GM23338 (cell line): ENCODE results near the gene CYTH3. TPM values are rescaled to one million over a fixed set of nuclear protein-coding genes. Genes with fewer than 3 reads are reported as not detected.

Experiments used
- ATAC-seq: fragments of 200-7000 bp; cut with Tn5 transposase; 3 replicates; pipeline ENCODE4 v1.9.1; 2020
- DNase-seq: peaks from one replicate; pipeline ENCODE4 v3.0.0-alpha.2; 2015; ENCODE audit warnings: low spot score
- H2AFZ ChIP-seq: fragments of 200-600 bp; sonication (generic); 2 replicates; pipeline ENCODE4 v1.8.0; 2016; ENCODE audit warnings: antibody characterized with exemption, mild to moderate bottlenecking, moderate library complexity
- H3F3A ChIP-seq: fragments of 200-600 bp; sonication (generic); replicated peaks from 2 replicates; pipeline ENCODE4 v1.8.0; 2017; ENCODE audit warnings: antibody characterized with exemption, mixed run types, low read depth
- H3K27ac ChIP-seq: fragments of 200-600 bp; sonication (generic); 2 replicates; pipeline ENCODE4 v1.6.1; 2016; ENCODE audit warnings: low read depth
- H3K27me3 ChIP-seq: fragments of 200-600 bp; sonication (generic); 2 replicates; pipeline ENCODE4 v1.8.0; 2016; ENCODE audit warnings: mild to moderate bottlenecking, mixed run types, moderate library complexity; ENCODE audit not compliant: insufficient read depth
- H3K36me3 ChIP-seq: fragments of 200-600 bp; sonication (generic); 2 replicates; pipeline ENCODE4 v1.8.0; 2016; ENCODE audit warnings: mild to moderate bottlenecking; ENCODE audit not compliant: insufficient read depth
- H3K4me1 ChIP-seq: fragments of 200-600 bp; sonication (generic); 2 replicates; pipeline ENCODE4 v1.8.0; 2016; ENCODE audit warnings: mild to moderate bottlenecking, moderate library complexity; ENCODE audit not compliant: insufficient read depth
- H3K4me2 ChIP-seq: fragments of 200-600 bp; sonication (generic); 2 replicates; pipeline ENCODE4 v1.7.1; 2017; ENCODE audit warnings: mixed run types
- H3K4me3 ChIP-seq: fragments of 200-600 bp; sonication (generic); 2 replicates; pipeline ENCODE4 v1.6.1; 2016; ENCODE audit warnings: mixed run types
- H3K79me2 ChIP-seq: fragments of 200-600 bp; sonication (generic); replicated peaks from 2 replicates; pipeline ENCODE4 v1.8.0; 2017; ENCODE audit warnings: mild to moderate bottlenecking; ENCODE audit not compliant: insufficient read depth
- H3K9me2 ChIP-seq: fragments of 200-600 bp; sonication (generic); 2 replicates; pipeline ENCODE4 v1.8.0; 2017; ENCODE audit not compliant: insufficient read depth
- H4K20me1 ChIP-seq: fragments of 200-600 bp; sonication (generic); replicated peaks from 2 replicates; pipeline ENCODE4 v1.8.0; 2017; ENCODE audit warnings: mild to moderate bottlenecking; ENCODE audit not compliant: insufficient read depth
- H3K27ac Mint-ChIP-seq: 2 replicates; pipeline ENCODE4 v1.8.0; 2020; ENCODE audit warnings: inconsistent platforms, mild to moderate bottlenecking, moderate library complexity, mixed read lengths
- H3K27me3 Mint-ChIP-seq: 3 replicates; pipeline ENCODE4 v1.8.0; 2022; ENCODE audit warnings: low read depth, mild to moderate bottlenecking, moderate library complexity, mixed read lengths, inconsistent platforms; ENCODE audit not compliant: insufficient read depth, poor library complexity
- H3K36me3 Mint-ChIP-seq: 3 replicates; pipeline ENCODE4 v1.8.0; 2021; ENCODE audit warnings: low read depth, mild to moderate bottlenecking, inconsistent platforms, moderate library complexity, mixed read lengths
- H3K4me1 Mint-ChIP-seq: 3 replicates; pipeline ENCODE4 v1.8.0; 2020; ENCODE audit warnings: mild to moderate bottlenecking, inconsistent platforms, mixed read lengths
- H3K4me3 Mint-ChIP-seq: 3 replicates; pipeline ENCODE4 v1.8.0; 2021; ENCODE audit warnings: moderate library complexity, mild to moderate bottlenecking, inconsistent platforms, mixed read lengths
- H3K9me3 Mint-ChIP-seq: 3 replicates; pipeline ENCODE4 v1.8.0; 2020; ENCODE audit warnings: moderate library complexity, mild to moderate bottlenecking, inconsistent platforms, mixed read lengths
- EZH2 ChIP-seq: fragments of 200-600 bp; sonication (generic); IDR thresholded peaks from one replicate; pipeline ENCODE4 v1.8.0; 2017; ENCODE audit warnings: antibody characterized with exemption, mild to moderate bottlenecking, low read depth; ENCODE audit not compliant: unreplicated experiment
- JUNB ChIP-seq: IDR thresholded peaks from one replicate; pipeline ENCODE4 v1.6.1; 2016; ENCODE audit warnings: antibody characterized with exemption; ENCODE audit not compliant: unreplicated experiment
- ZNF462 ChIP-seq: fragments of 250-450 bp; sonication (Bioruptor Pico); IDR thresholded peaks from 2 replicates; pipeline ENCODE4 v1.5.0; 2020; ENCODE audit warnings: mild to moderate bottlenecking, moderate library complexity
- polyA plus RNA-seq: library from polyadenylated mRNA; unstranded; fragments of >200 nt; fragmentation: Nextera tagmentation; extraction: Ambion mirVana; gene quantifications from 2 replicates; pipeline ENCODE4 v1.2.1, GENCODE V29; 2016
- total RNA-seq: library from RNA; depleted of rRNA; stranded (reverse); fragments of >200 nt; shearing (Covaris generic); gene quantifications from 2 replicates; pipeline ENCODE4 v1.2.3, GENCODE V29; 2014

Gene CYTH3
- total and polyA plus RNA-seq, 2 experiments from 2014 or later, result 4.6 to 15.3 TPM

DNA sequence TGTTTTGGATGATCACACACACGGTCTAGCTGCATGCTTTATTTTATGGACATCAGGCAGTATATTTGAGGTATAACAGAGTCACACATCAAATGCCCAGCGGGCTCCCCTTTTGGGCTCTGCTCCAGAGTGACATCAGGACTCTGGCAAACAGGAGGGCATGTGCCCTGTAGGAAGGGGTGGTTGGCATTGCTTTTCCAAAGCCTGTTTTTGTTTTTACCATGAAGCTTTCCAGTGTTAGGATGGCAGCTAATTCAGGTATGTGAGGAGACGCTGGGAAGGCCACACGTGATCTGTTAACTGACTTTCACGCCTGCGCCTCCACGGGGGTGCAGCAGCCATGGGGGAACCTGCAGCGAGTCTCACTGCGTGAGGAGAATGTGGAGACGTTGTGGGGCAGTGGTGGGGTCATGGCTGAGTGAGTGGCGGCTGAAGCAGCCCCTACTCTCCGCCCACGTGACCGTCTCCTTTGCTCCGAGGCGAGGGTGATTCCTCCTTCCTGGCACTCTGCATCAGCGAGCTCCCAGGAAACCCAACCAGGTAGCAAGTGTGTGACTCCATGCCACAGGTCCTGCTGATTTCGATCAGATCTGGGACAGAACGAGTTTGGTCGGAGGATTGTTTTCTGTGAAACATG is 123.6 kb downstream of the CYTH3 start:
- Mint-ChIP-seq H3K4me3 (no peak overlapping the region), H3K4me1 (no peaks in the 10 kb centered on the region), H3K27ac (no peak overlapping the region), H3K36me3 (peaks cover 88% of the 10 kb centered on the region), H3K27me3 (peaks cover 7% of the 10 kb centered on the region), H3K9me3 (no peaks in the 10 kb centered on the region)
- H3K4me3 ChIP-seq, result no peak overlapping the region
- DNase-seq (no peak), ATAC-seq (no peak)
- H3K27ac ChIP-seq, result no peak overlapping the region
- H4K20me1 ChIP-seq, result no peaks in the 10 kb centered on the region; the same call in none of the 2 replicates
- no peak overlapping the region for H3K4me2 ChIP-seq
- no peaks in the 10 kb centered on the region for H3K79me2 ChIP-seq
- H3K36me3 ChIP-seq, result peaks cover 50% of the 10 kb centered on the region
- H3F3A ChIP-seq, result no peaks in the 10 kb centered on the region
- no peak overlapping the region for H2AFZ ChIP-seq
- H3K9me2 ChIP-seq, result no peaks in the 10 kb centered on the region
- H3K4me1 ChIP-seq, result no peaks in the 10 kb centered on the region
- no peaks in the 10 kb centered on the region for H3K27me3 ChIP-seq
- no peak for TF ChIP-seq EZH2
- TF ChIP-seq ZNF462 (CRISPR knock-in tag), result no peak

DNA sequence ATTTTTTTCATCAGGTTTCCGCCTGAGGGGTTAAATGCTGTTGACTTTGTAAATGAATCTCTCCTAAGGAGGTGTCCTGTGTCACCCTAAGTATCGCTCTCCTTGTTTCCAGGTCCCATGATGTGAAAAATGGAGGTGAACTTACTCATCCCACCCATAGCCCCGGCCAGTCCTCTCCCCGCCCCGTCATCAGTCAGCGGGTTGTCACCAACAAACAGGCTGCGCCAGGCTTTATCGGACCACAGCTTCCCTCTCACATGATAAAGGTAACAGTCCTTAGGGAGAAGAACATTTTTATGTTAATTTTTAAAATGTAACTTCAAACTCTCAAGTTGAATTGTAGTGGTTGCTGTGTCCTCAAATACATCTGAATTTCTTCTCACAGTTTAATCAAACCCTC is 124.8 kb downstream of the CYTH3 start:
- H3K79me2 ChIP-seq, result no peaks in the 10 kb centered on the region

More for the DNA sequence above, 124.8 kb downstream of the CYTH3 start:
- no peaks in the 10 kb centered on the region for H3K4me1 Mint-ChIP-seq
- DNase-seq (no peak), ATAC-seq (no peak)
- peaks cover 5% of the 10 kb centered on the region for H3K27me3 Mint-ChIP-seq
- H3K4me3 Mint-ChIP-seq, result no peak overlapping the region
- peaks cover 90% of the 10 kb centered on the region for H3K36me3 Mint-ChIP-seq
- no peaks in the 10 kb centered on the region for H3K9me3 Mint-ChIP-seq
- H3K4me3 ChIP-seq, result no peak overlapping the region
- H3F3A ChIP-seq, result no peaks in the 10 kb centered on the region
- no peaks in the 10 kb centered on the region for H3K4me1 ChIP-seq
- TF ChIP-seq JUNB (no peak), ZNF462 (CRISPR knock-in tag) (no peak)
- no peaks in the 10 kb centered on the region for H3K27me3 ChIP-seq
- no peaks in the 10 kb centered on the region; the same call in none of the 2 replicates for H4K20me1 ChIP-seq
- H3K4me2 ChIP-seq, result no peak overlapping the region
- H3K9me2 ChIP-seq, result no peaks in the 10 kb centered on the region
- H3K27ac Mint-ChIP-seq, result no peak overlapping the region
- peaks cover 52% of the 10 kb centered on the region for H3K36me3 ChIP-seq
- H2AFZ ChIP-seq, result no peak overlapping the region
- H3K27ac ChIP-seq, result no peak overlapping the region
